ENCODE measurements around the gene GGT7. TPM values are rescaled to one million over a fixed set of nuclear protein-coding genes. Genes with fewer than 3 reads are reported as not detected.

Gene GGT7
- total and polyA plus RNA-seq, 3 donors from 2014 or later: 13.4 to 24.1 (median 22.6) TPM

DNA sequence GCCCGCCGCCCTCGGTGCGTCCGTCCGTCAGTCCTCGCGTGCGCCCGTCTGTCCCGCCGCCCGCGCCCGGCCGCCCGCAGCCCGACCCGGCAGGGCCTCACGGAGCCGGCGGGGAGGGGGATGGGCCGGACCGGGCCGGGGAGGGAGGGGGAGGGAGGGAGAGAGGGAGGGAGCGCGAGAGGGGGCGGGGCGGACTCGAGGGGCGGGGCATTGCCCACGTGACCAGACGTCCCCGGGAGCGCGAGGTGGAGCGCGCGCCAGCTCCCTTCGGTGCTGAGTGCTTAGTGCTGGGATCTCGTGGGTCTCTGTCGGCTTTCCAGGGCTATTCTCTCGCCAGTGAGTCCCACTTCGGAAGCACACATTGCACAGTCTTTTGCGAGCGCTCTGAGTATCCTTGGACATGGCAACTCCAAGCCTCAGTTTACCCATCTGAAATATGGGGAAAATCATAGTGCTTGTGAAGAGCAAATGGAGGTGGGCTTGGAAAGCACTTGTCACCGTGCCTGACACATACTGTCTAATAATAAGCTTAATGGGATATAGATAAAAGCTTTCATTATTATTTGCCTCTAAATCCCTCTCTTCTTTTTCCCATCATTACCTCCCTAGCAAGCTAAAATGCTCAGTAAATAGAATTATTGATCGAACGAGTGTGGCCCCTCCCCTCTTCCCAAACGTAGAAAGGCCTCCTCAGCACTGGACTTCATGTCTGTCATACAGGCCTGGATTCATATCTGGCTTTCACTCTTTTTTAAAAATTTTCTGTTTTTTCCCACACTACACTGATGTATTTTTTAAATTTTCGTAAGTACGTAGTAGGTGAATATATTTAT, 46.9 kb downstream of the GGT7 start, which contains the start of gene NCOA6:
Gene NCOA6, minus strand, starts transcription at position 122 of the 833 bp plus-strand sequence. CDS start 43,296 bp downstream, outside the sequence.
- WGBS, 2 donors: 17 to 20% methylated on average over 10 to 17 of the region's 52 CpGs
- Histone ChIP-seq H3K9me3 (no peaks in the 10 kb centered on the region), H3K36me3 (ENCODE audit: low read depth, missing control alignments) (no peaks in the 10 kb centered on the region), H3K4me1 (peaks cover 20% of the 10 kb centered on the region), H3K27ac (peak within 1 kb of the TSS; percentile 91 to 97), H3K27me3 (no peaks in the 10 kb centered on the region), H3K4me3 (peak within 1 kb of the TSS; percentile 87 to 99)
- no peak for TF ChIP-seq POLR2A (IDR thresholded peaks at IDR 0.05)
- TF ChIP-seq, protein P1, sequence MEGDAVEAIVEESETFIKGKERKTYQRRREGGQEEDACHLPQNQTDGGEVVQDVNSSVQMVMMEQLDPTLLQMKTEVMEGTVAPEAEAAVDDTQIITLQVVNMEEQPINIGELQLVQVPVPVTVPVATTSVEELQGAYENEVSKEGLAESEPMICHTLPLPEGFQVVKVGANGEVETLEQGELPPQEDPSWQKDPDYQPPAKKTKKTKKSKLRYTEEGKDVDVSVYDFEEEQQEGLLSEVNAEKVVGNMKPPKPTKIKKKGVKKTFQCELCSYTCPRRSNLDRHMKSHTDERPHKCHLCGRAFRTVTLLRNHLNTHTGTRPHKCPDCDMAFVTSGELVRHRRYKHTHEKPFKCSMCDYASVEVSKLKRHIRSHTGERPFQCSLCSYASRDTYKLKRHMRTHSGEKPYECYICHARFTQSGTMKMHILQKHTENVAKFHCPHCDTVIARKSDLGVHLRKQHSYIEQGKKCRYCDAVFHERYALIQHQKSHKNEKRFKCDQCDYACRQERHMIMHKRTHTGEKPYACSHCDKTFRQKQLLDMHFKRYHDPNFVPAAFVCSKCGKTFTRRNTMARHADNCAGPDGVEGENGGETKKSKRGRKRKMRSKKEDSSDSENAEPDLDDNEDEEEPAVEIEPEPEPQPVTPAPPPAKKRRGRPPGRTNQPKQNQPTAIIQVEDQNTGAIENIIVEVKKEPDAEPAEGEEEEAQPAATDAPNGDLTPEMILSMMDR (IDR thresholded peaks at IDR 0.05): no peak
- intact Hi-C loops (cut with DNase I; ENCODE audit: low total_unique reads): no loop called here
- peak; percentile 94 for DNase-seq

- WGBS, 2 donors: 1% methylated on average over 11 to 41 of the region's 68 CpGs
- intact Hi-C loops (cut with DNase I; ENCODE audit: low total_unique reads): no loop called here
- no peaks in the 10 kb centered on the region for H3K9me3 ChIP-seq
- H3K4me3 ChIP-seq: peak overlapping the region; percentile 87 to 99
- H3K36me3 ChIP-seq (ENCODE audit: low read depth, missing control alignments): no peaks in the 10 kb centered on the region
- no peak for TF ChIP-seq POLR2A (IDR thresholded peaks at IDR 0.05)
- TF ChIP-seq, protein P1 (IDR thresholded peaks at IDR 0.05): no peak
- DNase-seq: peak; percentile 65
- H3K4me1 ChIP-seq: peaks cover 22% of the 10 kb centered on the region
- no peaks in the 10 kb centered on the region for H3K27me3 ChIP-seq
- peak overlapping the region; percentile 91 to 97 for H3K27ac ChIP-seq
Measured at GRCh38 chr20:34824806-34825529, 47.7 kb downstream of the GGT7 start.

GRCh38 chr20:34824452-34824805, 48.2 kb downstream of the GGT7 start:
- TF ChIP-seq, protein P1 (IDR thresholded peaks at IDR 0.05): no peak
- TF ChIP-seq POLR2A (IDR thresholded peaks at IDR 0.05): no peak
- Histone ChIP-seq H3K9me3 (no peaks in the 10 kb centered on the region), H3K27me3 (no peaks in the 10 kb centered on the region), H3K27ac (peak overlapping the region; percentile 91 to 97), H3K36me3 (ENCODE audit: low read depth, missing control alignments) (no peaks in the 10 kb centered on the region), H3K4me3 (peak overlapping the region; percentile 87 to 99), H3K4me1 (peaks cover 24% of the 10 kb centered on the region)
- WGBS, 2 donors: 0 to 6% methylated on average over 2 of the region's 2 CpGs
- DNase-seq: peak; percentile 83
- intact Hi-C loops (cut with DNase I; ENCODE audit: low total_unique reads): no loop called here

DNA sequence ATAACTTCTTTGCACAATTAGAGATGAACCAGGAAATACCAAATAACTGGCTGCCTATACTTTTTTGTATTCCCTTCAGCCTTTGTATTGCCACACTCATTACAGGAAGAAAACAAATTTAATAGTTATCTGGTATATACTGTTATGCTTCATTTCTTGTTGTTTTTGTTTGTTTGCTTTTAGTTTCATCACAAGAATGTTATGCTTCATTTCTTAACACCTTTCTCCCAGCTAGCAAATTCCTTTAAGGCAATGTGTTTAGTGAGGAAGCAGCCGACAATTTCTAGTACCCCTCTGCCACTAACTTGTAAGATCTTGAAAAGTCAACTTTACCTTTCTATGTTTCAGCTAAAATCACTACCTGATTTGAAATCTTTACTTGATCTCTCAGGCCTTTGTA, 48.6 kb downstream of the GGT7 start:
- peak overlapping the region; percentile 91 to 97 for H3K27ac ChIP-seq
- TF ChIP-seq POLR2A (IDR thresholded peaks at IDR 0.05): no peak
- TF ChIP-seq, protein P1 (IDR thresholded peaks at IDR 0.05): no peak
- intact Hi-C loops (cut with DNase I; ENCODE audit: low total_unique reads): no loop called here
- H3K4me1 ChIP-seq: peaks cover 24% of the 10 kb centered on the region
- no peaks in the 10 kb centered on the region for H3K27me3 ChIP-seq
- WGBS, 2 donors: 22 to 24% methylated on average over 1 of the region's 1 CpG
- H3K4me3 ChIP-seq: peak overlapping the region in 1 of 2 donors; percentile 87
- H3K36me3 ChIP-seq (ENCODE audit: low read depth, missing control alignments): no peaks in the 10 kb centered on the region
- DNase-seq: no peak
- no peaks in the 10 kb centered on the region for H3K9me3 ChIP-seq
